Right hindlimb (tissue), 1 donor: ENCODE results near the gene ZC3H6.
"Not testable (repeated sequence)": the region's sequence is repeated elsewhere in the genome, so short reads cannot be mapped to it uniquely, and the experiment has no call there.

ENCODE experiments used
- DNase-seq: peaks from one replicate; pipeline ENCODE4 v3.0.0-alpha.2; 2018

The ZC3H6 gene

DNA sequence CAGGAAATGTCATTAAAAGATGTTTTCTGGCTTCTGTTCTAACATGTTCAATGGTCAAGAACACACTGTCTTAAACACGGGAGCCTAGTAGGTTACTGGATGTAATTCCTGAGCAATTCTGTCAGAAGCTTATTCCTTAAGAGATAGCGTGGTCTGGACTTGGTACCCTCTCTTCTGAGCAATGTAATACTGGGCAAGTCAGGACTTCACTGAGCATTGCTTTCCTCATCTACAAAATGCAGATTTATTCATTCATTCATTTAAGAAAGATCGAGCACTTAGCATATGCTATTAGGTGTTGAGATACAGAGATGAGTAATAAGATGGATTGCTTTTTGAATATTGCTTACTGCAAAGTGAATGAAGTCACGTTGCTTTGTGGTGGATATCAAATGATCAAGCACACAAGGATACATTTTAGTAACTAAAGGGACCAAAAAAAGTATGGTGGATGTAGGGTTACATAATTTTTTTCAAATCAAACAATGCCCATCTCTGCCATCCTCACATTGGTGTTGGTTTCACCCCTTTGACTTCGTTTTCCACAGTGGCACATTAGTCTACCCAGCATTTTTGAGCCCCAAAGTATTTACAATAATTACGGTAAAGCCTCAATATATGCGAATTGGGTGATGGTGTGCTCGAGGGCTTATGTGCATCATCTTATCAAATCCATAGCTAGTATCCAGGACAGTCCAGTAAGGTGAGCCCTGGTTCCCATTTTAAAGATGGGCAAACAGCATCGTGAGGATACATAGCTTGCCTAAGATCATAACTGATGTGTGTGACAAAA, 65.3 kb downstream of the ZC3H6 start:
- DNase-seq, result no peak

GRCh38 chr2:112342067-112342550, 66.7 kb downstream of the ZC3H6 start:
- DNase-seq, result no peak

DNA sequence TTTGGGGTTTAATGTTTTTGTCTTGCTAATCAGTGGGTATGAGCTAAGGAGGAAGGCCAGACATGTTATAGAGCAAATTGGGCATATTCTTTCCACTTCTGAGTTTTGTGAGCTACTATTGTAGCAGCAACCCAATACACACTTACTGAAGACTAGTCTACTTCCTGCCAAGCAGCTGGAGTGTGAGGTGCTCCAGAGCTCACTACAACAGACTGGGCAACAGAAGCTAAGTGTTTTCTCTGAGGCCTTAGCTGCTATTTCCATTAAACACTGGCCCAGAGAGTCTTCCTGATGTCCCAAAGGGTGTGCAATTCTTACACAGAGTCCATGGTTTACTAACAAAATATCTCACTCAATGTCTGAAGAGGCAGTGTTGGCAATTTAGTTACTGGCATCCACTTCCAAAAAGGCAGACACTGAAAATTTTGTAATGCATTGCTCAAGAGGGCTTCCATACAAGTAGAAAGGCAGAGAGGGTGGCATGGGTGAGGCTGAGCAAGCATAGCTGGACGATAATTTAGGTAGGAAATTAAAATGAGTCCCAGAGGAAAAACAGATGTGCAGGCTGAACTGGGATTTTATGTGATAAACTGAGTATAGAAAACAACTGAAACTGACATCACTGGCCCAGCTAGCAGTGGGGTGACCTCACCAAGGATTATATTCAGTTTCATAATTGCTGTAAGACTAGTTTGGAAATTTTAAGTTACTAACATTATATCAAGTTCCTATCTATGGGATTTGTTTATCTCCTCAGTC, 68.6 kb downstream of the ZC3H6 start:
- no peak for DNase-seq

GRCh38 chr2:112345030-112346027, 69.9 kb downstream of the ZC3H6 start:
- no peak for DNase-seq

DNA sequence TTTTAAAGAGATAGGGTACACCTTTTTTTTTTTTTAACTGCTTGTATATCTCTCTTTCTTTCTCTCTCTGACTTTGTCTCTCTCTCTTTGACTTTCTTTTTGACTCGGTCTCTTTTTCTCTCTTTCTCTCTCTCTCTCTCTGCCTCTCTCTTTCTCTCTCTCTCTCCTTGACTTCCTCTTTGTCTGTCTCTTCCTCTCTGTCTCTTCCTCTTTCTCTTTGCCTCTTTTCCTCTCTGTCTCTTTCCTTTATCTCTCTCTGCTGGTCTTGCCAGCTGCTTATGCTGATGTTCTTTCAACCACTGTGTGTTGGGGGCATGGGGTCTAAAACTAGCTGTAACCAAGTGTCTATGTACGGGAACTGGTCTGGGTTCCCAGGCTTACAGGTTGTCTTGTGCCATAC, 76.9 kb downstream of the ZC3H6 start:
- DNase-seq, result not testable (repeated sequence)

GRCh38 chr2:112352809-112353603, 77.6 kb downstream of the ZC3H6 start:
- not testable (repeated sequence) for DNase-seq

DNA sequence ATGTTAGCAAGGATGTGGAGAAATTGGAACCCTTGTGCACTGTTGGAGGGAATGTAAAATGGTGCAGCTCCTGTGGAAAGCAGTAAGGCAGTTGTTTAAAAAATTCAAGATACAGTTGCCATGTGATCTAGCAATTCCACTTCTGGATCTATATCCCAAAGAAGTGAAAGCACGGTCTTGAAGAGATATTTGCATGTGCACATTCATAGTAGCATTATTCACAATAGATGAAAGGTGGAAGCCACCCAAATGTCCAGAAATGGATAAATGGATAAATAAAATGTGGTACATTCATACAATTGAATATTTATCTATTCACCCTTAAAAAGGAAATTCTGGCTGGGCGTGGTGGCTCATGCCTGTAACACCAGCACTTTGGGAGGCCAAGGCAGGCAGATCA, 78.9 kb downstream of the ZC3H6 start:
- DNase-seq, result not testable (repeated sequence)

DNA sequence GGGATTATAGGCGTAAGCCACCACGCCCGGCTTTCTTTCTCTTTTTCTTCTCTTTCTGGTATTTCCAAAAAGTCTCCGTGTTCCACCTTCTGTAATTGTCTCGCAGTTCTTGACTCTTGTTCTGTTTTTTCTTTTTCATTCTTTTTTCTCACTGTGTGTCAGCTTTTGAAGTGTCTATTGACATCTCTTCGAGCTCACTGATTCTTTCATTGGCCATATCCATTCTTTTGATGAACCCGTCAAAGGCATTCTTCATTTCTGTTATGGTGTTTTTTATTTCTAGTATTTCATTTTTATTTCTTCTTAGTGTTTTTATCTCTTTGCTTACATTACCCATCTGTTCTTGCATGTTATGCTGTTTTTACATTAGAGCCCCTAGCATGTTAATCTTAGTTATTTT, 84.7 kb downstream of the ZC3H6 start:
- not testable (repeated sequence) for DNase-seq
